SK-N-SH (cell line): ENCODE data around the gene SPPL2C.
"Not testable (repeated sequence)": the region's sequence is repeated elsewhere in the genome, so short reads cannot be mapped to it uniquely, and the experiment has no call there.

Experiments
- NRF1 ChIP-seq: IDR thresholded peaks from 2 replicates; pipeline ENCODE4 v1.6.1; 2012; ENCODE audit warnings: low read depth, mild to moderate bottlenecking, low read length
- POLR2AphosphoS5 ChIP-seq: IDR thresholded peaks from 2 replicates; pipeline ENCODE4 v1.6.1; 2012; ENCODE audit warnings: low read depth, low read length
- RAD21 ChIP-seq: IDR thresholded peaks from 2 replicates; pipeline ENCODE4 v1.6.1; 2012; ENCODE audit warnings: mild to moderate bottlenecking, low read length
- SMC3 ChIP-seq: IDR thresholded peaks from 2 replicates; pipeline ENCODE4 v1.6.1; 2012; ENCODE audit warnings: low read depth, low read length, improper control_type of control experiment
- YY1 ChIP-seq: IDR thresholded peaks from 2 replicates; pipeline ENCODE4 v1.4.0; 2012; ENCODE audit warnings: low read depth, mild to moderate bottlenecking
- TF ChIP-seq, protein P1 (sequence below): fragments of 200-600 bp; sonication (generic); IDR thresholded peaks from 2 replicates; pipeline ENCODE4 v1.6.1; 2017; ENCODE audit warnings: antibody characterized with exemption, mild to moderate bottlenecking, moderate library complexity
- TF ChIP-seq, protein P2 (sequence below): fragments of 150-350 bp; IDR thresholded peaks from 2 replicates; pipeline ENCODE4 v1.6.1; 2017; ENCODE audit warnings: antibody characterized with exemption, low read length, low read depth, borderline replicate concordance
- TF ChIP-seq, protein P3 (sequence below): IDR thresholded peaks from 2 replicates; pipeline ENCODE4 v1.4.0; 2012; ENCODE audit warnings: low read depth
- TF ChIP-seq, protein P4 (sequence below): IDR thresholded peaks from 2 replicates; pipeline ENCODE4 v1.6.1; 2012; ENCODE audit warnings: mild to moderate bottlenecking, low read depth, low read length, moderate library complexity

DNA sequence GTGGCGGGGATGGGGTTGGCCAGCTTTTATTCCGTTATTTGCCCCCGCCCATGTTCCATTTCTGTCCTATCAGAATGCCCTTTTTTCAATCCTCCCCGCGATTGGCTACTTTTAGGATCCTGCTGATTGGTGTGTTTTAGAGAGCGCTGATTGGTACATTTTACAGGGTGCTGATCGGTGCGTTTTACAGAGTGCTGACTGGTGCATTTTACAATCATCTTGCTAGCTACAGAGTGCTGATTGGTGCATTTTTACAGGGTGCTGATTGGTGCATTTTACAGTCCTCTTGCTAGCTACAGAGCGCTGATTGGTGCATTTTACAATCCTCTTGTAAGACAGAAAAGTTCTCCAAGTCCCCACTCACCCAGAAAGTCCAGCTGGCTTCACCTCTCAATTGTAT lies 17.4 kb downstream of the SPPL2C start:
- not testable (repeated sequence) for TF ChIP-seq SMC3, YY1, POLR2AphosphoS5, NRF1, RAD21
- TF ChIP-seq, protein P1, sequence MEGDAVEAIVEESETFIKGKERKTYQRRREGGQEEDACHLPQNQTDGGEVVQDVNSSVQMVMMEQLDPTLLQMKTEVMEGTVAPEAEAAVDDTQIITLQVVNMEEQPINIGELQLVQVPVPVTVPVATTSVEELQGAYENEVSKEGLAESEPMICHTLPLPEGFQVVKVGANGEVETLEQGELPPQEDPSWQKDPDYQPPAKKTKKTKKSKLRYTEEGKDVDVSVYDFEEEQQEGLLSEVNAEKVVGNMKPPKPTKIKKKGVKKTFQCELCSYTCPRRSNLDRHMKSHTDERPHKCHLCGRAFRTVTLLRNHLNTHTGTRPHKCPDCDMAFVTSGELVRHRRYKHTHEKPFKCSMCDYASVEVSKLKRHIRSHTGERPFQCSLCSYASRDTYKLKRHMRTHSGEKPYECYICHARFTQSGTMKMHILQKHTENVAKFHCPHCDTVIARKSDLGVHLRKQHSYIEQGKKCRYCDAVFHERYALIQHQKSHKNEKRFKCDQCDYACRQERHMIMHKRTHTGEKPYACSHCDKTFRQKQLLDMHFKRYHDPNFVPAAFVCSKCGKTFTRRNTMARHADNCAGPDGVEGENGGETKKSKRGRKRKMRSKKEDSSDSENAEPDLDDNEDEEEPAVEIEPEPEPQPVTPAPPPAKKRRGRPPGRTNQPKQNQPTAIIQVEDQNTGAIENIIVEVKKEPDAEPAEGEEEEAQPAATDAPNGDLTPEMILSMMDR: not testable (repeated sequence)
- TF ChIP-seq, protein P2, sequence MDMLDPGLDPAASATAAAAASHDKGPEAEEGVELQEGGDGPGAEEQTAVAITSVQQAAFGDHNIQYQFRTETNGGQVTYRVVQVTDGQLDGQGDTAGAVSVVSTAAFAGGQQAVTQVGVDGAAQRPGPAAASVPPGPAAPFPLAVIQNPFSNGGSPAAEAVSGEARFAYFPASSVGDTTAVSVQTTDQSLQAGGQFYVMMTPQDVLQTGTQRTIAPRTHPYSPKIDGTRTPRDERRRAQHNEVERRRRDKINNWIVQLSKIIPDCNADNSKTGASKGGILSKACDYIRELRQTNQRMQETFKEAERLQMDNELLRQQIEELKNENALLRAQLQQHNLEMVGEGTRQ: not testable (repeated sequence)
- TF ChIP-seq, protein P3, sequence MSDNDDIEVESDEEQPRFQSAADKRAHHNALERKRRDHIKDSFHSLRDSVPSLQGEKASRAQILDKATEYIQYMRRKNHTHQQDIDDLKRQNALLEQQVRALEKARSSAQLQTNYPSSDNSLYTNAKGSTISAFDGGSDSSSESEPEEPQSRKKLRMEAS: not testable (repeated sequence)
- TF ChIP-seq, protein P4, sequence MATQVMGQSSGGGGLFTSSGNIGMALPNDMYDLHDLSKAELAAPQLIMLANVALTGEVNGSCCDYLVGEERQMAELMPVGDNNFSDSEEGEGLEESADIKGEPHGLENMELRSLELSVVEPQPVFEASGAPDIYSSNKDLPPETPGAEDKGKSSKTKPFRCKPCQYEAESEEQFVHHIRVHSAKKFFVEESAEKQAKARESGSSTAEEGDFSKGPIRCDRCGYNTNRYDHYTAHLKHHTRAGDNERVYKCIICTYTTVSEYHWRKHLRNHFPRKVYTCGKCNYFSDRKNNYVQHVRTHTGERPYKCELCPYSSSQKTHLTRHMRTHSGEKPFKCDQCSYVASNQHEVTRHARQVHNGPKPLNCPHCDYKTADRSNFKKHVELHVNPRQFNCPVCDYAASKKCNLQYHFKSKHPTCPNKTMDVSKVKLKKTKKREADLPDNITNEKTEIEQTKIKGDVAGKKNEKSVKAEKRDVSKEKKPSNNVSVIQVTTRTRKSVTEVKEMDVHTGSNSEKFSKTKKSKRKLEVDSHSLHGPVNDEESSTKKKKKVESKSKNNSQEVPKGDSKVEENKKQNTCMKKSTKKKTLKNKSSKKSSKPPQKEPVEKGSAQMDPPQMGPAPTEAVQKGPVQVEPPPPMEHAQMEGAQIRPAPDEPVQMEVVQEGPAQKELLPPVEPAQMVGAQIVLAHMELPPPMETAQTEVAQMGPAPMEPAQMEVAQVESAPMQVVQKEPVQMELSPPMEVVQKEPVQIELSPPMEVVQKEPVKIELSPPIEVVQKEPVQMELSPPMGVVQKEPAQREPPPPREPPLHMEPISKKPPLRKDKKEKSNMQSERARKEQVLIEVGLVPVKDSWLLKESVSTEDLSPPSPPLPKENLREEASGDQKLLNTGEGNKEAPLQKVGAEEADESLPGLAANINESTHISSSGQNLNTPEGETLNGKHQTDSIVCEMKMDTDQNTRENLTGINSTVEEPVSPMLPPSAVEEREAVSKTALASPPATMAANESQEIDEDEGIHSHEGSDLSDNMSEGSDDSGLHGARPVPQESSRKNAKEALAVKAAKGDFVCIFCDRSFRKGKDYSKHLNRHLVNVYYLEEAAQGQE: not testable (repeated sequence)
